ENCODE results near the gene EFCAB7.
A peak's percentile ranks its signal among the peaks of the same experiment; 100 is the strongest.

The EFCAB7 gene

GRCh38 chr1:63522891-63523728 lies at the start of gene EFCAB7, which contains the start of gene ITGB3BP (continued):
- peak; percentile 98 for TF ChIP-seq KLF16 (tag by site-specific recombination; IDR thresholded peaks at IDR 0.05)
- TF ChIP-seq SCRT1 (tag by site-specific recombination; IDR thresholded peaks at IDR 0.05; ENCODE audit: borderline replicate concordance), result peak; percentile 92
- TF ChIP-seq ZNF510 (tag by site-specific recombination; IDR thresholded peaks at IDR 0.05; ENCODE audit: insufficient replicate concordance), result peak; percentile 84
- TF ChIP-seq ZNF561 (tag by site-specific recombination; IDR thresholded peaks at IDR 0.05; ENCODE audit: borderline replicate concordance), result peak; percentile 99
- no peak for TF ChIP-seq ZNF248 (tag by site-specific recombination; IDR thresholded peaks at IDR 0.05)
- TF ChIP-seq KLF9 (tag by site-specific recombination; IDR thresholded peaks at IDR 0.05; ENCODE audit: low read depth), result peak; percentile 62
- TF ChIP-seq ZNF610 (tag by site-specific recombination; IDR thresholded peaks at IDR 0.05; ENCODE audit: borderline replicate concordance), result peak; percentile 97
- peak; percentile 48; the same call in 1 of the 2 replicates for TF ChIP-seq BCL6B (tag by site-specific recombination; IDR thresholded peaks at IDR 0.05)
- TF ChIP-seq HIC1 (tag by site-specific recombination; IDR thresholded peaks at IDR 0.05), result no peak
- no peak for TF ChIP-seq ZNF202 (tag by site-specific recombination; IDR thresholded peaks at IDR 0.05; ENCODE audit: borderline replicate concordance)
- TF ChIP-seq ZBTB8A (tag by site-specific recombination; IDR thresholded peaks at IDR 0.05), result peak; percentile 82
- no peak for TF ChIP-seq ZNF704 (tag by site-specific recombination; IDR thresholded peaks at IDR 0.05)
- no peak for TF ChIP-seq ZNF155 (tag by site-specific recombination; IDR thresholded peaks at IDR 0.05)
- TF ChIP-seq, protein P1, sequence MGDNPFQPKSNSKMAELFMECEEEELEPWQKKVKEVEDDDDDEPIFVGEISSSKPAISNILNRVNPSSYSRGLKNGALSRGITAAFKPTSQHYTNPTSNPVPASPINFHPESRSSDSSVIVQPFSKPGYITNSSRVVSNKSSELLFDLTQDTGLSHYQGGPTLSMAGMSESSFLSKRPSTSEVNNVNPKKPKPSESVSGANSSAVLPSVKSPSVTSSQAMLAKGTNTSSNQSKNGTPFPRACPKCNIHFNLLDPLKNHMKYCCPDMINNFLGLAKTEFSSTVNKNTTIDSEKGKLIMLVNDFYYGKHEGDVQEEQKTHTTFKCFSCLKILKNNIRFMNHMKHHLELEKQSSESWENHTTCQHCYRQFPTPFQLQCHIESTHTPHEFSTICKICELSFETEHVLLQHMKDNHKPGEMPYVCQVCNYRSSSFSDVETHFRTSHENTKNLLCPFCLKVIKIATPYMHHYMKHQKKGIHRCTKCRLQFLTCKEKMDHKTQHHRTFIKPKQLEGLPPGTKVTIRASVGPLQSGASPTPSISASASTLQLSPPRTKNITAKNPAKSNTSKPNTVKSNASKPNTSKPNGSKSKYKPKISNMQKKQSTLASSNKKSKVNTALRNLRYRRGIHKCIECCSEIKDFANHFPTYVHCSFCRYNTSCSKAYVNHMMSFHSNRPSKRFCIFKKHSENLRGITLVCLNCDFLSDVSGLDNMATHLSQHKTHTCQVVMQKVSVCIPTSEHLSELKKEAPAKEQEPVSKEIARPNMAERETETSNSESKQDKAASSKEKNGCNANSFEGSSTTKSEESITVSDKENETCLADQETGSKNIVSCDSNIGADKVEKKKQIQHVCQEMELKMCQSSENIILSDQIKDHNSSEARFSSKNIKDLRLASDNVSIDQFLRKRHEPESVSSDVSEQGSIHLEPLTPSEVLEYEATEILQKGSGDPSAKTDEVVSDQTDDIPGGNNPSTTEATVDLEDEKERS (tag by site-specific recombination; IDR thresholded peaks at IDR 0.05), result peak; percentile 97
- peak; percentile 80 for TF ChIP-seq ZBTB20 (tag by site-specific recombination; IDR thresholded peaks at IDR 0.05)
- peak; percentile 63 for TF ChIP-seq IKZF3 (tag by site-specific recombination; IDR thresholded peaks at IDR 0.05)
- peak; percentile 90 for TF ChIP-seq SETDB1 (IDR thresholded peaks at IDR 0.05; ENCODE audit: insufficient read length, low read length)
- TF ChIP-seq ZNF239 (tag by site-specific recombination; IDR thresholded peaks at IDR 0.05), result peak; percentile 85; the same call in 1 of the 2 replicates
- no peak for TF ChIP-seq ZNF521 (tag by site-specific recombination; IDR thresholded peaks at IDR 0.05)
- TF ChIP-seq, protein P2, sequence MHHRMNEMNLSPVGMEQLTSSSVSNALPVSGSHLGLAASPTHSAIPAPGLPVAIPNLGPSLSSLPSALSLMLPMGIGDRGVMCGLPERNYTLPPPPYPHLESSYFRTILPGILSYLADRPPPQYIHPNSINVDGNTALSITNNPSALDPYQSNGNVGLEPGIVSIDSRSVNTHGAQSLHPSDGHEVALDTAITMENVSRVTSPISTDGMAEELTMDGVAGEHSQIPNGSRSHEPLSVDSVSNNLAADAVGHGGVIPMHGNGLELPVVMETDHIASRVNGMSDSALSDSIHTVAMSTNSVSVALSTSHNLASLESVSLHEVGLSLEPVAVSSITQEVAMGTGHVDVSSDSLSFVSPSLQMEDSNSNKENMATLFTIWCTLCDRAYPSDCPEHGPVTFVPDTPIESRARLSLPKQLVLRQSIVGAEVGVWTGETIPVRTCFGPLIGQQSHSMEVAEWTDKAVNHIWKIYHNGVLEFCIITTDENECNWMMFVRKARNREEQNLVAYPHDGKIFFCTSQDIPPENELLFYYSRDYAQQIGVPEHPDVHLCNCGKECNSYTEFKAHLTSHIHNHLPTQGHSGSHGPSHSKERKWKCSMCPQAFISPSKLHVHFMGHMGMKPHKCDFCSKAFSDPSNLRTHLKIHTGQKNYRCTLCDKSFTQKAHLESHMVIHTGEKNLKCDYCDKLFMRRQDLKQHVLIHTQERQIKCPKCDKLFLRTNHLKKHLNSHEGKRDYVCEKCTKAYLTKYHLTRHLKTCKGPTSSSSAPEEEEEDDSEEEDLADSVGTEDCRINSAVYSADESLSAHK (tag by site-specific recombination; IDR thresholded peaks at IDR 0.05), result peak; percentile 84
- TF ChIP-seq ZNF121 (tag by site-specific recombination; IDR thresholded peaks at IDR 0.05), result peak; percentile 99
- peak; percentile 38; the same call in 1 of the 2 replicates for TF ChIP-seq ZNF266 (tag by site-specific recombination; IDR thresholded peaks at IDR 0.05; ENCODE audit: low read depth)
- no peak for TF ChIP-seq ZNF223 (tag by site-specific recombination; IDR thresholded peaks at IDR 0.05)
- peak; percentile 44; the same call in 1 of the 2 replicates for TF ChIP-seq HOXD13 (CRISPR knock-in tag; IDR thresholded peaks at IDR 0.05; ENCODE audit: borderline replicate concordance)
- peak; percentile 99 for TF ChIP-seq ZXDB (tag by site-specific recombination; IDR thresholded peaks at IDR 0.05)
- no peak for TF ChIP-seq ZNF140 (tag by site-specific recombination; IDR thresholded peaks at IDR 0.05)
- peak; percentile 83 for TF ChIP-seq ZSCAN4 (tag by site-specific recombination; IDR thresholded peaks at IDR 0.05)
